ENCODE data around the gene SERPING1.
A peak's percentile ranks its signal among the peaks of the same experiment; 100 is the strongest.

Gene SERPING1

DNA sequence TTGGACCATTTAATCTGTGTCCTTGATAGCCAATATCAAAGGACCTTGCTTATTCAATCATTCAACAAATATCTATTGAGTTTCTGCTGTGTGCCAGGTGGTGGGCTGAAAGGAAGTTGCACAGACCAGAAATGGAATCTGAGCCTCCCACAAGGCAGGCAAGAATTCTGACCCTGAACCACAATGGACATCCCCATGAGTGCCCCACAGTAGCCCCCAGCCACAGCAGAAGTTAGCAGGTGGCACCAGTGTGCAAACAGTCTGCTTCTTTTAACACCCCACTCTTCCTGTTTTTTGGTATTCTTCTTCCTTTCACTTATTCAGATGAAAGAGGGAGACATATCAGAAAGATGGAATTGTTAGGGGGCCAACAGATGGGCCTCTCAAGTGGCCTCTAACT lies 12.2 kb upstream of the SERPING1 start:
- no peak overlapping the region for H2AFZ ChIP-seq (ENCODE audit: low read depth, low read length, severe bottlenecking)
- H3K9me2 ChIP-seq (replicated peaks; ENCODE audit: insufficient read depth, low read length): no peaks in the 10 kb centered on the region
- H3K4me3 ChIP-seq (ENCODE audit: insufficient read depth, low read length, poor library complexity, severe bottlenecking): no peak overlapping the region

GRCh38 chr11:57586711-57587245 lies 10.7 kb upstream of the SERPING1 start:
- Histone ChIP-seq H3K79me2 (ENCODE audit: insufficient read depth, low read length) (no peaks in the 10 kb centered on the region), H4K20me1 (ENCODE audit: low read depth, low read length) (no peaks in the 10 kb centered on the region), H3K4me3 (ENCODE audit: insufficient read depth, low read length, poor library complexity, severe bottlenecking) (no peak overlapping the region), H3K27ac (ENCODE audit: low read depth, low read length) (no peak overlapping the region), H3F3A (ENCODE audit: insufficient read depth) (no peaks in the 10 kb centered on the region), H2AFZ (ENCODE audit: low read depth, low read length, severe bottlenecking) (no peak overlapping the region), H3K9me3 (ENCODE audit: insufficient read depth, low read length) (no peaks in the 10 kb centered on the region), H3K4me2 (ENCODE audit: low read depth, low read length, poor library complexity, severe bottlenecking) (no peak overlapping the region), H3K27me3 (ENCODE audit: low read length) (no peaks in the 10 kb centered on the region), H3K36me3 (ENCODE audit: low read length) (no peaks in the 10 kb centered on the region), H3K9ac (ENCODE audit: low read length) (no peak overlapping the region), H3K9me2 (replicated peaks; ENCODE audit: insufficient read depth, low read length) (no peaks in the 10 kb centered on the region)
- TF ChIP-seq, protein P1, sequence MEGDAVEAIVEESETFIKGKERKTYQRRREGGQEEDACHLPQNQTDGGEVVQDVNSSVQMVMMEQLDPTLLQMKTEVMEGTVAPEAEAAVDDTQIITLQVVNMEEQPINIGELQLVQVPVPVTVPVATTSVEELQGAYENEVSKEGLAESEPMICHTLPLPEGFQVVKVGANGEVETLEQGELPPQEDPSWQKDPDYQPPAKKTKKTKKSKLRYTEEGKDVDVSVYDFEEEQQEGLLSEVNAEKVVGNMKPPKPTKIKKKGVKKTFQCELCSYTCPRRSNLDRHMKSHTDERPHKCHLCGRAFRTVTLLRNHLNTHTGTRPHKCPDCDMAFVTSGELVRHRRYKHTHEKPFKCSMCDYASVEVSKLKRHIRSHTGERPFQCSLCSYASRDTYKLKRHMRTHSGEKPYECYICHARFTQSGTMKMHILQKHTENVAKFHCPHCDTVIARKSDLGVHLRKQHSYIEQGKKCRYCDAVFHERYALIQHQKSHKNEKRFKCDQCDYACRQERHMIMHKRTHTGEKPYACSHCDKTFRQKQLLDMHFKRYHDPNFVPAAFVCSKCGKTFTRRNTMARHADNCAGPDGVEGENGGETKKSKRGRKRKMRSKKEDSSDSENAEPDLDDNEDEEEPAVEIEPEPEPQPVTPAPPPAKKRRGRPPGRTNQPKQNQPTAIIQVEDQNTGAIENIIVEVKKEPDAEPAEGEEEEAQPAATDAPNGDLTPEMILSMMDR (IDR thresholded peaks at IDR 0.05; ENCODE audit: insufficient read depth, low read length, poor library complexity, severe bottlenecking): no peak
- no peak for TF ChIP-seq EZH2phosphoT487 (conservative IDR thresholded peaks at IDR 0.05; ENCODE audit: low read length)

More for the DNA sequence above, 12.2 kb upstream of the SERPING1 start:
- H3K9ac ChIP-seq (ENCODE audit: low read length): no peak overlapping the region
- H3K79me2 ChIP-seq (ENCODE audit: insufficient read depth, low read length): no peaks in the 10 kb centered on the region
- no peaks in the 10 kb centered on the region for H3K9me3 ChIP-seq (ENCODE audit: insufficient read depth, low read length)
- H3K27me3 ChIP-seq (ENCODE audit: low read length): no peaks in the 10 kb centered on the region
- no peaks in the 10 kb centered on the region for H3F3A ChIP-seq (ENCODE audit: insufficient read depth)
- no peaks in the 10 kb centered on the region for H3K36me3 ChIP-seq (ENCODE audit: low read length)
- no peak overlapping the region for H3K4me2 ChIP-seq (ENCODE audit: low read depth, low read length, poor library complexity, severe bottlenecking)
- TF ChIP-seq, protein P1 (IDR thresholded peaks at IDR 0.05; ENCODE audit: insufficient read depth, low read length, poor library complexity, severe bottlenecking): no peak
- TF ChIP-seq EZH2phosphoT487 (conservative IDR thresholded peaks at IDR 0.05; ENCODE audit: low read length): no peak
- peak overlapping the region; percentile 44 for H3K27ac ChIP-seq (ENCODE audit: low read depth, low read length)
- H4K20me1 ChIP-seq (ENCODE audit: low read depth, low read length): no peaks in the 10 kb centered on the region

DNA sequence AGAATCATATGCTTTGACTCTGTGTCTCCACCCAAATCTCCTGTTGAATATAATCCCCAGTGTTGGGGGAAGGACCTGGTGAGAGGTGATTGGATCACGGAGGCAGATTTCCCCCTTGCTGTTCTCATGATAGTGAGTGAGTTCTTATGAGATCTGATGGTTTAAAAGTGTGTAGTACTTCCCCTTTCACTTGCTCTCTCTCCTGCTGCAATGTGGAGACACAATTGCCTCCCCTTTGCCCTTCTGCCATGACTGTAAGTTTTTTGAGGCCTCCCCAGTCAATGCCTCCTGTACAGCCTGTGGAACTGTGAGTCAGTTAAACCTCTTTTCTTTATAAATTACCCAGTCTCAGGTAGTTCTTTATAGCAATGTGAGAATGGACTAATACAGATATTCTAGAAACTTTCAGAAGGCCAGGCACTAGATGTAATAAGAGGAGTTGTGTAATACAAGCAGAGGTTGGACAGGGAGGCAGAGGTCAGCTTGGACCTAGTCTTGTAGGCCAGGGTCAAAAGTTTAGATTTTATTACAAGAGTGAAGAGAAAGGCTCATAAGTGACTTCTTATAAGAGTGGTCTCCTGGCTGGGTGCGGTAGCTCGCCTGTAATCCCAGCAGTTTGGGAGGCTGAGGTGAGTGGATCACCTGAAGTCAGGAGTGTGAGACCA lies 9.3 kb upstream of the SERPING1 start:
- TF ChIP-seq, protein P1 (IDR thresholded peaks at IDR 0.05; ENCODE audit: insufficient read depth, low read length, poor library complexity, severe bottlenecking): no peak
- TF ChIP-seq EZH2phosphoT487 (conservative IDR thresholded peaks at IDR 0.05; ENCODE audit: low read length): no peak
- H3K4me2 ChIP-seq (ENCODE audit: low read depth, low read length, poor library complexity, severe bottlenecking): no peak overlapping the region

More for the DNA sequence above, 9.3 kb upstream of the SERPING1 start:
- Histone ChIP-seq H3K4me3 (ENCODE audit: insufficient read depth, low read length, poor library complexity, severe bottlenecking) (no peak overlapping the region), H3K9me2 (replicated peaks; ENCODE audit: insufficient read depth, low read length) (no peaks in the 10 kb centered on the region), H3K36me3 (ENCODE audit: low read length) (no peaks in the 10 kb centered on the region), H4K20me1 (ENCODE audit: low read depth, low read length) (no peaks in the 10 kb centered on the region), H3K27ac (ENCODE audit: low read depth, low read length) (no peak overlapping the region), H3K9ac (ENCODE audit: low read length) (no peak overlapping the region), H3K9me3 (ENCODE audit: insufficient read depth, low read length) (no peaks in the 10 kb centered on the region), H3F3A (ENCODE audit: insufficient read depth) (no peaks in the 10 kb centered on the region), H3K27me3 (ENCODE audit: low read length) (no peaks in the 10 kb centered on the region), H2AFZ (ENCODE audit: low read depth, low read length, severe bottlenecking) (no peak overlapping the region), H3K79me2 (ENCODE audit: insufficient read depth, low read length) (no peaks in the 10 kb centered on the region)

All from SU-DHL-6 (cell line).